ENCODE measurements around the gene HEATR5B. TPM values are rescaled to one million over a fixed set of nuclear protein-coding genes. Genes with fewer than 3 reads are reported as not detected.

HEATR5B gene
- polyA plus RNA-seq (ENCODE audit: insufficient read length): 14.3 TPM

GRCh38 chr2:37083873-37084794 lies at the start of gene HEATR5B, which contains the start of gene GPATCH11:
Gene HEATR5B (minus strand): TSS chr2:37084372. CDS start chr2:37083414, 958 bp downstream.
Gene GPATCH11 (plus strand): TSS chr2:37084518. CDS start chr2:37088382, 3,864 bp downstream.
- DNase-seq: peak; percentile 99

GRCh38 chr2:37132914-37133313 lies 48.7 kb upstream of the HEATR5B start:
- no peak for DNase-seq

- peak; percentile 13 for DNase-seq
Measured at GRCh38 chr2:37125416-37125815, 41.2 kb upstream of the HEATR5B start.

GRCh38 chr2:37119157-37119556 lies 35.0 kb upstream of the HEATR5B start:
- DNase-seq: no peak

- DNase-seq: no peak
Measured at GRCh38 chr2:37117566-37117965, 33.4 kb upstream of the HEATR5B start.

- no peak for DNase-seq
Measured at GRCh38 chr2:37111958-37112357, 27.8 kb upstream of the HEATR5B start.

GRCh38 chr2:37110306-37111212 lies 26.4 kb upstream of the HEATR5B start:
- no peak for DNase-seq

GRCh38 chr2:37109523-37109922 lies 25.4 kb upstream of the HEATR5B start:
- DNase-seq: no peak

GRCh38 chr2:37105150-37105549 lies 21.0 kb upstream of the HEATR5B start:
- DNase-seq: no peak

- no peak for DNase-seq
Measured at GRCh38 chr2:37104178-37104577, 20.0 kb upstream of the HEATR5B start.

GRCh38 chr2:37102588-37102987 lies 18.4 kb upstream of the HEATR5B start:
- no peak for DNase-seq

- no peak for DNase-seq
Measured at GRCh38 chr2:37100054-37100453, 15.9 kb upstream of the HEATR5B start.

GRCh38 chr2:37098416-37099118 lies 14.4 kb upstream of the HEATR5B start:
- no peak for DNase-seq

GRCh38 chr2:37096568-37096967 lies 12.4 kb upstream of the HEATR5B start:
- DNase-seq: no peak

GRCh38 chr2:37091873-37092272 lies 7.7 kb upstream of the HEATR5B start:
- DNase-seq: no peak

GRCh38 chr2:37090019-37090477 lies 5.9 kb upstream of the HEATR5B start:
- DNase-seq: no peak

GRCh38 chr2:37085731-37086147 lies 1.6 kb upstream of the HEATR5B start:
- no peak for DNase-seq

- DNase-seq: no peak
Measured at GRCh38 chr2:37084797-37085196, 625 bp upstream of the HEATR5B start.

GRCh38 chr2:37080689-37081088 lies 3.5 kb downstream of the HEATR5B start:
- no peak for DNase-seq

- DNase-seq: no peak
Measured at GRCh38 chr2:37080266-37080665, 3.9 kb downstream of the HEATR5B start.

- no peak for DNase-seq
Measured at GRCh38 chr2:37070931-37071330, 13.2 kb downstream of the HEATR5B start.

- no peak for DNase-seq
Measured at GRCh38 chr2:37068686-37069085, 15.5 kb downstream of the HEATR5B start.
